Measurements from ENCODE around the gene HSPG2. TPM values are rescaled to one million over a fixed set of nuclear protein-coding genes. Genes with fewer than 3 reads are reported as not detected.

HSPG2 gene
- total and polyA plus RNA-seq, 10 of the 15 experiments (the other 5 are each of a cell fraction or from before 2014, with no cell fraction given): 0.30 to 3.4 (median 0.73) TPM; not detected in 2

GRCh38 chr1:21896652-21897532 lies 40.2 kb downstream of the HSPG2 start:
- DNase-seq (ENCODE audit: low read depth, low spot score) (no peak), ATAC-seq (no peak), FAIRE-seq (no peak)
- Histone ChIP-seq H3K9ac (ENCODE audit: control insufficient read depth, insufficient read depth, low read length) (no peak overlapping the region), H3K27me3 (replicated peaks in 1 of 2; ENCODE audit: control insufficient read depth in 2 of 2, insufficient read depth in 2 of 2, low read length in 1 of 2) (no peaks in the 10 kb centered on the region; a peak in 1 of 4 replicates), H3K36me3 (ENCODE audit: control insufficient read depth in 2 of 2, insufficient read depth in 2 of 2, low read length in 1 of 2) (no peaks in the 10 kb centered on the region), H3K9me3 (replicated peaks; ENCODE audit: control insufficient read depth, insufficient read depth, low read length) (no peaks in the 10 kb centered on the region), H3K27ac (ENCODE audit: control insufficient read depth, insufficient read depth) (no peak overlapping the region), H3K4me3 (no peak overlapping the region), H2AFZ (ENCODE audit: control insufficient read depth, low read depth, low read length) (no peak overlapping the region), H3K4me1 (ENCODE audit: control insufficient read depth, insufficient read depth, low read length) (no peaks in the 10 kb centered on the region), H3K4me2 (ENCODE audit: control insufficient read depth, insufficient read depth) (no peak overlapping the region), H3K79me2 (ENCODE audit: control insufficient read depth, insufficient read depth, low read length) (no peaks in the 10 kb centered on the region), H4K20me1 (ENCODE audit: control insufficient read depth, insufficient read depth) (no peaks in the 10 kb centered on the region)
- ChIA-PET POLR2A (no interaction called here), SMC1A (ENCODE audit: uncharacterized antibody, unreplicated experiment) (interaction anchor here (0.7 kb wide), 1 partner anchor 135 kb away, joined by 3 read pairs; no protein-coding TSS in a partner anchor), CTCF (interaction anchor here (1.2 to 1.3 kb wide), 2 partner anchors 13 to 126 kb away, joined by 3 read pairs; no protein-coding TSS in a partner anchor), RAD21 (ENCODE audit: unreplicated experiment) (no interaction called here)
- in situ Hi-C loops (cut with MboI) (no loop called here), intact Hi-C loops (cut with micrococcal nuclease; ENCODE audit: unreplicated experiment) (no loop called here)
- no peak for TF ChIP-seq IKZF2 (IDR thresholded peaks at IDR 0.05)
- no peak for TF ChIP-seq BMI1 (IDR thresholded peaks at IDR 0.05; ENCODE audit: borderline replicate concordance)
- TF ChIP-seq WRNIP1 (IDR thresholded peaks at IDR 0.05; ENCODE audit: borderline replicate concordance, low read depth, low read length): no peak
- no peak for TF ChIP-seq REST (IDR thresholded peaks at IDR 0.05; ENCODE audit: low read depth, low read length)
- no peak for TF ChIP-seq TCF12 (IDR thresholded peaks at IDR 0.05; ENCODE audit: low read depth, low read length)
- no peak for TF ChIP-seq ZNF207 (IDR thresholded peaks at IDR 0.05; ENCODE audit: borderline replicate concordance)
- TF ChIP-seq RBBP5 (conservative IDR thresholded peaks at IDR 0.05): no peak
- no peak for TF ChIP-seq POLR2AphosphoS5 (IDR thresholded peaks at IDR 0.05; ENCODE audit: low read length)
- no peak for TF ChIP-seq ZNF217 (IDR thresholded peaks at IDR 0.05)
- TF ChIP-seq CHD1 (IDR thresholded peaks at IDR 0.05; ENCODE audit: low read depth, low read length): no peak
- TF ChIP-seq HSF1 (IDR thresholded peaks at IDR 0.05; ENCODE audit: low read depth, low read length): no peak
- no peak for TF ChIP-seq ASH2L (IDR thresholded peaks at IDR 0.05; ENCODE audit: borderline replicate concordance, low read depth)
- no peak for TF ChIP-seq MXI1 (IDR thresholded peaks at IDR 0.05; ENCODE audit: low read depth, low read length)
- TF ChIP-seq MAX (IDR thresholded peaks at IDR 0.05; ENCODE audit: low read depth, low read length): no peak
- WGBS (ENCODE audit: insufficient coverage, insufficient replicate concordance, low lambda C conversion rate, missing lambda C conversion rate): 43% methylated on average over 18 of the region's 20 CpGs
- no TSS peak for BruUV-seq (replicated peaks)

Measured in GM12878 (cell line).